OCI-M1 (cell line): ENCODE measurements around the gene PCNX4.
A peak's percentile ranks its signal among the peaks of the same experiment; 100 is the strongest.
"Not testable (repeated sequence)": the region's sequence is repeated elsewhere in the genome, so short reads cannot be mapped to it uniquely, and the experiment has no call there.

Experiments
- DNase-seq: peaks from one replicate; lab custom pipeline; 2025; lab: John Stamatoyannopoulos, UW

PCNX4 gene

DNA sequence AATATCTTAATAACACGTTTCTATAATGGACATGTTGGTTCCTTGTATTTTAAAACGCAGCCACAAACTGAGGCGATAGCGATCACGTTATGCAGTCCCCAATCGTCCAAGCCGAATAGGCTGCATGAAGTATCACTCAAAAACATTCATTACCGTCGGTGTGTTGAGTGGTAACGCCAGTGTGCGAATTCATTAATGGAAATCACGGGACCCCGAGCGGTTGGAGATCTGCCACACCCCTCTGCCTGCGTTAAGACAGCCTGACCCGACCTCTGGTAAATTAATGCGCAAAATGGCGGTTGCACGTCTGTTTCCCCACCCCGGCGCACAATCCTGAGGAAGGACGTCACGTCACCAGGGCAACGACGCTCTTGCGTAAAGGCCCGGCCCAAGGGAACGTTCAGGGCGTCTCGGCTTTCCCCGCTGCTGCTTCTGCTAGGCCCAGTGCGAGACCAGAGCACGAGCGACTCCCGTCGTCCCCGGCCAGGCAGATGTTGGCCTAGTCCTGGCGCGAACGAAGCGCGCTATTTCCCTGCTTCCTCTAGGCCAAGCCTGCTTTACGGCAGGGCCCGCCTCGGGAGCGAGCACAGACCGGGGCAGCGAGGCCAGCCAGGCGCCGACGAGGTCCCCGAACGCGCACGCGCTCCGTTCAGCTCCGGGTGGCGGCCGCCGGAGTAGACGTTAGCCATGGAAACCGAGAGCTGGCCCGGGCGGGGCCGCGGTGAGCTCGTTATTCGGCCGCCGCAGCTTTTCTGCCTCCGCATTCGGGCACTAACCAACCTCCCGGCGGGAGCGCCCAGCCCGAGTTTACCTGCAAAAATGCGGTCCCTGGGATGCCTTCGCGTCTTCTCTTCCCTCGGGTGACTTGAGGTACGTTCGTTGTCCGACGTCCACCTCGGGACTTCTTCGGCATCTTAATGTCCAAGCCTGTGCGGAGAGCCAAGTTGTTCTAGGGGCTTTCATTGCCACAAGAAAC, at the start of gene PCNX4:
PCNX4 (plus strand) TSS at position 374 of the 976 bp plus-strand sequence. CDS start 15,716 bp downstream, outside the sequence.
- DNase-seq, result peak; percentile 97

DNA sequence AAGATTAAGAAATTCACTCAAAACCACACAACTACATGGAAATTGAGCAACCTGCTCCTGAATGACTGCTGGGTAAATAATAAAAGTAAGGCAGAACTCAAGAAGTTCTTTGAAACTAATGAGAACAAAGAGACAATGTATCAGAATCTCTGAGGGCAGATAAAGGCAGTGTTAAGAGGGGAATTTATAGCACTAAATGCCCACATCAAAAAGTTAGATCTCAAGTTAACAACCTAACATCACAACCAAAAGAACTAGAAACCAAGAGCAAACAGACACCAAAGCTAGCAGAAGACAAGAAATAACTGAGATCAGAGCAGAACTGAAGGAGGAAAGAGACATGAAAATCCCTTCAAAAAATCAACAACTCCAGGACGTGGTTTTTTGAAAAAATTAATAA, 43.7 kb upstream of the PCNX4 start:
- DNase-seq, result not testable (repeated sequence)

DNA sequence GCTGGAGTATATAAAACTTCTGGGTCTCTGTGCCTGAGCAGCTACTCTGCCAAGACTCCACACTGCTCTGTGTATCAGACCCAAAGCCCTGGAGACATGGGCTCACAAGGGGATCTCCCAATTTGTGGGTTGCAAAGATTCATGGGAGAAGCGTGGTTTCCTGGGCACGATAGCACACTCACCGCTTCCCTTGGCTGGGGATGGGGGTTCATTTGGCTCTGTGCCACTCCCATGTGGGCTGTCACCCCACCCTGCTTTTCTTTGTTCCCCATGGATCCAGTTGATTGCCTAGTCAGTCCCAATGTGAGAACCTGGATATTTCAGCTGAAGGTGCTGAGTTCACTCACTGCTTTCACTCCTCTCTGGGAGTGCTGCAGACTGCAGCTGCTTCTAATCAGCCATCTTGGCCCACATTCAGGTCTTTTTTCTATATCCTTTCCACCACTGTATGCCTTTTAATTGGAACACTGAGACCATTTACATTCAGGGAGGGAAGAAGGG, 40.0 kb upstream of the PCNX4 start:
- no peak for DNase-seq

DNA sequence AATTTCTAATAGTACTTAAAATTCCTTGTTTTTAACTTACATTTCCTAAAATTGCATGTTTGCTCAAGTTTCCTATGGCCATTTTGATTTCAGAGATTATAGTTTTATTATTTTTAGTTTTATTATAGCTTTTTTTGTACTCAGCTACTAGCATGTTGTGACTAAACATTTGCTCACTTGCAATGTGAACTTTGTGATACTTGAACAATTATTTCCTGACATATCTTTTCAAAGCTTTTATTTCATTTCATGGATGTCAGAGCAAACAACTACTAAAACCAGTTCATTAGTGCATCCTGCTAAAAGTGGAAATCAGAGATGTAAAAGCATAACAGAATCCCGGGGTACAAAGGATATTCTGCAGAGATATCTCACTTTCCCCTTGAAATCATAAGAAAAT, 33.6 kb upstream of the PCNX4 start:
- no peak for DNase-seq

DNA sequence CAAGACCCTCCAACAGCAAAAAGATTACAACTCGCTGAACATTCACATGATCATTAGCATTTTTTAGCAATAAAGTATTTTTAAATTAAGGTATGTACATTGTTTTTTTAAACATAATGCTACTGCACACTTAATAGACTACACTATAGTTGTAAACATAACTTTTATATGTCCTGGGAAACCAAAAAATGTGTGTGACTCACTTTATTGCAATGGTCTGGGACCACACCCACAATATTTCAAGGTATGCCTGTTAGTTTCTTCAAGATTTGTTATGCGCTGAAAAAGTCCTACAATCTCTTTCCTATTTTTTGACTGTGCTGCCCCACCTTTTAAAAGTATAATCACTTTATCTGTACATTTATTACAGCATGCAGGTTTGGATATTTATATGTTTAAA, 30.4 kb upstream of the PCNX4 start:
- DNase-seq, result no peak

DNA sequence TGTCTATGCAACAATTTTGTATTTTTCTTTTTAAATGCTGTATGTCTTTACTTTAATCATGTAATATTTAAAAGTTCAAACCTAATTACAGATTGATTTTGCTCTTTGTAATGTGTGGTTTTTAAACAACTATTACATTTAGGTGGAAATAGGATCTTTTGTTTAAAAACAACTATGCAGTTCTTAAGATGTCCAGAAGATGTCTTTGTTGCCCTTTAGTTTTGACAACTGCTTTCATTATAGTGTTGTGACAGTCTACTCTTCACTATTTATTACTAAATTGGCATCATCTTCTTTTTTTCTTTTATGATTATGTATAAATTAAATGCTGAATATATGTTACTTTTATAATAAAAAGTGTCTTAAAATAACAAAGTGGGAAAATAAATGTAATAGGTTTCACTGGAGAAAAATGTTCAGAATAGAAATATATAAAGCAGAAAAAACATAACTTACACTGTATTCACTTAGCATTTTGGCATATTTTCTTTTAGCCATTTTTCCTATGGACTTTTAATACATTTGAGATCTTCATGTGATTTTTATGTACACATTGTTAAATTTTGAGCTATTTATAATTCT, 27.1 kb upstream of the PCNX4 start:
- DNase-seq, result peak; percentile 67

DNA sequence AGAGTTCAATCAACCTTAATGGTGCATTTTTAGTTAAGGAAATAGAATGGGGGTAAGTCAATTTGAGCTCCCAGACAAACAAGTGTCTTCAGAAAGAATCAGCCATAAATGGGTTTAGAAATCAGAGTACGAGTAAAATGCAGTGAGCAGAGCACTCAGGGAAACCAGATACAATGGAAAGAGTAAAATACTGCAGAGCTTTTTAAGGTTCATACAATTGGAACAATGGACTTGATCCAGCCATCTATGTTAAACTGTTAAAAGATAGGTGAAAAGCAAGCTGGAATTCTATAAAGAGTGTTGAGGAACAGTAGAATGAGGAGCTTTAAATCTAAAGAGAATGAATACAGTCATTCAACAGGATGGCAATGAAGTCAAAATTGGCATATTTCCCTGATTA, 23.8 kb upstream of the PCNX4 start:
- no peak for DNase-seq

DNA sequence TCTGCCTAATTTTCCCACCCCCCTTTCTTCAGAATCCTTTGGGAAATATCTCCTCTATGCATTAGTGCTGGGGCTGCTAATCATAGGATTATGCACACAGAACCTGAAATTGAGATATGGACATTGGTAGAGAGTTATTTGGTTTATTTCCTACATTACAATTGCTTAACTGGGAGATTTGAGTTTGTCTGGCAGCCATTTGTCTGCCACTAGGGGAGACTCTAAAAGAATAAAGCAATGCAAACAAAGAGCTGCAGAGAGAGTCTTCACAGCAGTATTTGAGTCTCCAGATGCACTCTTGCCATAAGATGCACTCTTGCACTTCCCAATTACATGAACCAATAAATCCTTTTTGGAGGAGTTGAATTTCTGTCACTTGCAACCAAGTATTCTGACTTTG, 12.0 kb upstream of the PCNX4 start:
- no peak for DNase-seq

DNA sequence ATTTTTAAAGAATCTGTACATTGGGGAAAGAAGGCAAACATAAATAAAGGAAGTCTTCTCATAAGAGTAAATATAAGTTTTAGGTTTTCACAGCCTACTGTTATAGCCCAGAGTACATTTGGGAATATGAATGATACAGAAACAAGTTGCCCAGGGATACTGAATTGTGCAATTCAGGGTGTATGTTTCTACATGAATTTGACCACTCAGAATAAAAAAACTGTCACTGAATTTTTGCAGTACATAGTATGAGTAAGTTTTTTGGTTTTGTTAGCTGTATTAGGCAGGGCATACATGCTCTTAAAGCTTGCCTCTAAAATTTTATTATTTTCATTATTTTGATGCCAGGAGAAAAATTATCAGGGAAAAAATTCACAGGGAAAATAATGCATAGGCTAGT, 6.6 kb upstream of the PCNX4 start:
- peak; percentile 32 for DNase-seq

DNA sequence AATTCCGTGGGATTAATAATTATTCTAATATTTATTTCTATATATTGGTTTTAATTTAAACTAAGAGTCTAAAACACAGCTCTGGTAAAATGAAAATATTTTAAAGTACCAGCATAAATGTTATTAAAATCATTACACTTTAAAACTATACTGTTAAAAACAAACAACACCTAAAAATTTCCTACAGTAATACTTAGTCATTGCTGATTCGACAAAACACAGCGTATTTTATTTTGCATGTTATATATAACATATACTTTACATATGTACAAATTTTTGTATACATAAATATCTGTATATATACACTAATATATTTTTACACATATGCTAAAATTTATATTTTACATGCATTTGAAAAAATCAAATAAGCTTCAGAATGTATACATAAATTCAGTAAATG, 6.0 kb upstream of the PCNX4 start:
- no peak for DNase-seq

DNA sequence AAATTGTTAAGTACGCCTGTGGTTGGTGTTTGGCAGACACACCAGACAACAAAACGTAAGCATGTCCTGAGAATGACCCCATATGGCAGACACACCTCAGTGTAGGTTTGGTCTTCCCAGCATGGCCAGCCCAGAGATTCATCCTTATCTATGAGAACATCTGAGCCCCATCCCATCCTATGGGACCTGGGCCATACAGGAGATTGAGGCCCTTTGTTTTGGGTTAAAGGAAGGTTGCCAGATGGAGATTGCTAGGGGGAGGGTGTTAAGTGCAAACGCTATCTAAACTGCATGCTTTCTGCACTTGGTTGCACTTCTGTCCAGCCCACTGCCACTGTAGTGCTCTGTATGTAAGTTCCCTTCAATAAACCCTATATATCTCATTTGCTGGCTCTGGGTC, 4.1 kb upstream of the PCNX4 start:
- DNase-seq, result peak; percentile 47

DNA sequence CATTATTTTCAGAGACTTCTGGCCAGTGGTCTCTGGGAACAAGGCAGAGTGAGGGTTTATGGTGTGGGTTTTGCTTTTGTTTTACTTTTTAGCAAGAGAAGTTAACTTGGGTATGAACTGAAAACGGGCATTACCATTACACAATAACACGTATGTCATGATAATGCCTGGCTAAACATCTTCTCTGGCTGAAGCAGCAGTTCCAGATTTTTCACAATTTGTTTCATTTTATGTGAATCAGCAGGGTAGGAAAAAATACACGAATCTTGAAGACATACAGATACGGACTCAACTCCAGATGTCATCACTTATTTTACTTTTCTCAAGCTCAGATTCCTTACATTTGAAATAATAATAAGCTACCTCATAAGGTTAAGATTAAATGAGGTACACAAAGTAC, 2.5 kb upstream of the PCNX4 start:
- no peak for DNase-seq

DNA sequence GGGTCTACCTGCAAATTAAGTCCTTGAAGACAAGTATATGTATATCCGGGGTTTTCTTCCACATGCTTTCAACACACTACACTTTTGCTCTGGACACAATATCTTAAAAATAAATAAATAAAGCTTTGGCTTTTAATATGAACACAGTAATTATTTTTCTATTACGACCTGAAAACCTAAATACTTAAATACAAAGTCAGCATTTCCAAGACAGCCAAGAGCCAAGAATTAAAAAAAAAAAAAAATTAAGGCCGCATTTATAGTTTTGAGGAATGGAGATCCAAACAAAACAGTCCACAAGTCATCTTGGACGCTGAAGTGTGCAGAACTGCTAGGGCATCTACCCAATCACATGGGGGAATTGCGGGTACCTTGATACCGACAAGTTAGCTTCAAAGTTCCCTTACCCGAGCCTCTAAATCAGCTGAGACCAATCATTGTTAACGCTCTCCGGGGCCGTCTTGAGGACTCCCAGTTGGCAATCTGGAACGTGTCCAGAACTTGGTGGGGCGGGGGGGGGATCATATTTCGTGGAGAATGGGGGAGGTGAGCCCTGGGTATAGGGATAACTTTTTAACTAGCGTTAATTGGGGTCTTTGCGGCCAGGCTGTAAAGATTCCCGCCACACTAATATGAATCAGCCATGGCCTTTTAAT, 731 bp upstream of the PCNX4 start:
- DNase-seq, result peak; percentile 80

DNA sequence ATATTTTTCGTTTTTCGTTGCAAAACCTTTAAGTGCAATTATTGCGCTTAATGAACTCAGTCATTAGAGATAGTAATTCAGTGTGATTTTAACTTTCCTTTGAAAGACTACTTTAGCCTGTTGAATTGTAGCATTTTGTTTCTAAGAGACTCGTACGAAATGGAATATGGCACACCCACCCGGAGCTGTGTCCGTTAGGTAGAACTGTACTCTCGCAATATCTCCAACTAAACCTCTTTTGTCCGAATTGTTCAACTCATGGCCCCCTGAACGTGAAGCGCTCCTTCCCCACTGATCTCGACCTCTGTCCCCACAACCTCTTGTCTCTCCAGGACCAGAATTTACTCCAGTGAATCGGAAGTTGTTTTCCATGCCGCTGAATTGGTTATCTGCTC, 800 bp downstream of the PCNX4 start:
- peak; percentile 67 for DNase-seq

DNA sequence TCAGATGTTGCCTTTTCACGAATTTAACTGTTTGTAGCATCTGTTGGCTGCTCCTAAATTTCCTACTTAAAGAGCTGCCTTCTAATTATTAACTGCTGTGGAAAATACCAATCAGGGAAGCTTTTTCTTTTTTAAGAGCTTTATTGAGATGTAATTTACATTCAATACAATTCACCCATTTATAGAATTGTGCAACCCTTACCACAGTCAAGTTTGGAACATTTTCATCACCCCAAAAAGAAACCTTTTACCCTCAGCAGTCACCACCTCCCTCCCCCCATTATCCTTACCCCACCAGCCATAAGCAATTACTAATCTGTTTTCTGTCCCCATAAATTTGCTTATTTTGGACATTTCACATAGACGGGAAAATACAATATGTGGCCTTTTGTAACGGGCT, 1.4 kb downstream of the PCNX4 start:
- peak; percentile 38 for DNase-seq

DNA sequence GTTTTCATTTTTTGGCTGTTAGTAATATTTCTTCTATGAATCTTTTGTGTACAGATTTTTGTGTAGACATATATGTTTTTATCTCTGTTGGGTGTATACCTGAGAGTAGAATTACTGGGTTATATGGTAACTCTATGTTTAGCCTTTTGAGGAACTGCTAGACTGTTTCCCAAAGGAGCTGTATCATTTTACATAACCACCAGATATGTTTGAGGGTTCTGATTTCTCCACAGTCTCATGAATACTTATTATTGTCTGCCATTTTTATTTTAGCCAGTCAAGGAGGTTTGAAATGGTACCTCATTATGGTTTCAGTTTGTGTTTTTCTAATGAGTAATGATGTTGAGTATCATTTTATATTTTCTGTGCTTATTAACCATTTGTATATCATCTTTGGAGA, 1.9 kb downstream of the PCNX4 start:
- peak; percentile 32 for DNase-seq

DNA sequence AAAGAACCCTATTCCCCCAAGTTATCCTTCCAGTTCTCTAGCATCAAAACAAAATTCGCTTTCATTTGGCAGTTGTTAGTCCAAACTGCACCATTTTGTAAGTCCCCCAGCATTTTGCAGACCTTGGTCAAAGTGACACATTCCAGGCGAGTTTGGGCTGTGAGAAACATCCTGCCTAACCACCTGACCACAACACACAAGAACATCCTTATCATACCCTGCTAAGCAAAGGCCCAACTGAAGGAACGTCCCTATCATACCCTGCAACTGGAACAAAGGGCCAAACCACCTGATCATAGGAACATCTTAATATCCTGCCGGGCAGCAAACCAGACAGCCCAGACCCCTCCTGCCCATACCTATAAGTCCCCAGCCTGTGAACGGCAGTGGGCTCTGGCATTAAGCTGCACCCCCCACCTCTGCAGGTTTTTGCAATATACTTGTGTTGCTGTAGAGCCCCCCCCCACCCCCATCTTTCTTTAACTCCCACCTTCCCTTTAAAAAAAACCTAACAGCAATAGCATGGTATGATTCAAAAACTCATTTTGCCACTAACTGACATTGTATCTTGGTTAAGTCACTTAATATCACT, 2.7 kb downstream of the PCNX4 start:
- peak; percentile 86 for DNase-seq

DNA sequence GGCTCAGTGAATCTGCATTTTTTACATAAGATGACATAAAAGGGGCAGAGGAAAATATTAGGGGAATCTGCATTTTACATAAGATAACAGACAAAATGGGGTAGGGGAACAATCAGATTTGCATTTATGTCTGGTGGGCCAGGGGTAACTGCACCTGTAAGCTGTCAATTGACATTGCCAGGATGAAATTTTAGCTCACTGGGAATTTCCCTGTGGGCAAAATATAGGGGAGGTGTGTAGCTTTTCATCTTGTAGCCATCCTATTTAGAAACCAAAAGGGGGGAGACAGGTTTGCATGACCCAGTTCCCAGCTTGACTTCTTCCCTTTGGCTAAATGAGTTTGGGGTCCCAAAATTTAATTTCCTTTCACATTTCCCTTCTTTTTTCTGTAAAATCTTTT, 3.5 kb downstream of the PCNX4 start:
- no peak for DNase-seq

DNA sequence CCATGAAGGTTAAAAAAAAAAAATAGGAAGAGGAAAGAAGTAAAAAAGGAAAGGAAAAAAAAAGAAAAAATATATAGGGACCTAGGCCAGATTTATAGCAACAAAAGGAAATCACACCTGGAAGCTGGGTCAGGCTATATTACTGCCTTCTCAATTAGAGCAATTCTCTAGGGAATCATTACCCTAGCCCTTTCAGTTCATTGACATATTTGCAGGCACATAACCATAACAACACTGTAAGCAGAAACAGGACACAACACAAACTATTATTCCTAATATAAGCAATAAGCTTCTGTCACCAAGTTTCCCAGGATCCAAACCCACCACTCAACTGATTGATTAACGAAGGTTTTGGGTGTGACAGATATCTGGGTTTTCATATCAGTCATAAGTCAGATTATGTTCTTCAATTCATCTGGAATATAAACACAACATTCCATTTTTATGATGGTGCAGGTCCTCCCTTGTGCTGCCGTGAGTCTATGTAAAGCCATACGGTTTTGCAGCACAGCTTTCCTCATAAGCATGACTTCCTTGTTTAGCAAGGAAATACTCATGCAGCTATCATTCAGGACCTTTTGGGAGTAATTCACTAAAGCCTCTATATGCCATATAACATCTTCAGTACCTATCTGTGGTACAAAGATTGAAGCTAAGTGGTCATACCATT, 4.2 kb downstream of the PCNX4 start:
- peak; percentile 1 for DNase-seq

DNA sequence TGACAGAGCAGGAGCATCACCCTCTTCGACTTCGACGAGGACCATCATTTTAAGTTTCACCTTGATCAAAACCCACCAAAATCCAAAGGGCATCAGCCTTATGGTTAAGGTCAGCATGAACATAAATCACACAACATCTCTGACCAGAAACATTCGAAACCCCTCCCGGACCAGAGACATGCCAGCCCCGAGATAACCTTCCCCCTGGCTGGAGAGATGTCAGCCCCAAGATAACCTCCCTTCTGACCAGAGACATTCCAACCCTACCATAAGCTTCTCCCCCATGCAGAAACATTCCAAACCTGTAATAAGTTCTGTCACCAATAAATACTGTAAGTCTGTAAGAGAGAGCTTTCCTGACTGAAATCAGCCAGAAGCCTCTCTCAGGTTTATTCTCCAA, 6.3 kb downstream of the PCNX4 start:
- no peak for DNase-seq

DNA sequence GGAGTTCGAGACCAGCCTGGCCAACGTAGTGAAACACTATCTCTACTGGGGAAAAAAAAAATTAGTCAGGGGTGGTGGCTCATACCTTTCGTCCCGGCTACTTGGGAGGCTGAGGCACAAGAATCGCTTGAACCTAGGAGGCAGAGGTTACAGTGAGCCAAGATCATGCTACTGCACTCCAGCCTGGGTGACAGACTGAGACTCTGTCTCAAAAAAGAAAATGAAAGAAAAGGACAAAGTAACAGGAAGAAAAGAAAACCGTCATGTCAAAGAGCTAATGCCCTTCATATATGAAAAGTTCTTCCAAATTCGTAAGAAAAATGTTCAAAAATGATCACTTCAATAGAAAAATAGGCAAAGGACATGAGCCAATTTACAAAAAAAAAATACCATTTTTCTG, 8.1 kb downstream of the PCNX4 start:
- not testable (repeated sequence) for DNase-seq

DNA sequence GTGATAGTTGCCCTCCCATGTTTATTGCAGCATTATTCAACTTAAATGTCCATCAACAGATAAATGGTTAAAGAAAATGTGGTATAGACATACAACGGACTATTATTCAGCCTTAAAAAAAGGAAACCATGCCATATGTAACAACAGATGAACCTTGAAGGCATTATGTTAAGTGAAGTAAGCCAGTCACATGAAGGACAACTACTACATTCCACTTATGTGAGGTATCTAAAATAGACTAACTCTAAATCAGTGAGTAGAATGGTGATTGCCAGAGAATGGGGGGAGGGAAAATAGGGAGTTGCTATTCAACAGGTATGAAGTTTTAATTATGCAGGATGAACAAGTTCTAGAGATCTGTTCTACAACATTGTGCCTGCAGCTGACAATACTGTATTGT, 10.1 kb downstream of the PCNX4 start:
- DNase-seq, result no peak
